ENCODE data around the gene FOXK1. TPM values are rescaled to one million over a fixed set of nuclear protein-coding genes. Genes with fewer than 3 reads are reported as not detected.

The FOXK1 gene
- total RNA-seq, 6 experiments from 2014 or later: 3.8 to 8.4 (median 6.9) TPM

DNA sequence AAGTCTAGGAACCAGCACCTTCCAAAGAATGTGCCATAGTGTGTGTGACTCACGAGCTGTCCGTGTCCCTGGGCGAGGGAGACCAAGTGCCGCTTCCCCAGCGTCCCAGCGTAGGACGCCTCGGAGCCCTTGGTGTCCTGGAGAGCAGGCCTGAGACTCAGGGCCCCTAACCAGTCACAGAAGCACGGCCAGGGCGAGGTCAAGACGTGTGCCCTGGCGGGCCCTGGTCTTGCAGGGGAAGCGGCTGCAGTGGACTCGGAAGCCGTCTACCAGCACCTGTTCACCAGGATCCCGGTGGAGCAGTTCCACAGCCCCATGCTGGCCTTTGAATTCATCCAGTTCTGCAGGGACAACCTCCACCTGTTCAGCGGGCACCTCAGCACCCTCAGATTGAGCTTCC is 103.9 kb downstream of the FOXK1 start:
- no peak overlapping the region for H3K27ac ChIP-seq
- TF ChIP-seq POLR2A (IDR thresholded peaks at IDR 0.05): no peak
- TF ChIP-seq, protein P1, sequence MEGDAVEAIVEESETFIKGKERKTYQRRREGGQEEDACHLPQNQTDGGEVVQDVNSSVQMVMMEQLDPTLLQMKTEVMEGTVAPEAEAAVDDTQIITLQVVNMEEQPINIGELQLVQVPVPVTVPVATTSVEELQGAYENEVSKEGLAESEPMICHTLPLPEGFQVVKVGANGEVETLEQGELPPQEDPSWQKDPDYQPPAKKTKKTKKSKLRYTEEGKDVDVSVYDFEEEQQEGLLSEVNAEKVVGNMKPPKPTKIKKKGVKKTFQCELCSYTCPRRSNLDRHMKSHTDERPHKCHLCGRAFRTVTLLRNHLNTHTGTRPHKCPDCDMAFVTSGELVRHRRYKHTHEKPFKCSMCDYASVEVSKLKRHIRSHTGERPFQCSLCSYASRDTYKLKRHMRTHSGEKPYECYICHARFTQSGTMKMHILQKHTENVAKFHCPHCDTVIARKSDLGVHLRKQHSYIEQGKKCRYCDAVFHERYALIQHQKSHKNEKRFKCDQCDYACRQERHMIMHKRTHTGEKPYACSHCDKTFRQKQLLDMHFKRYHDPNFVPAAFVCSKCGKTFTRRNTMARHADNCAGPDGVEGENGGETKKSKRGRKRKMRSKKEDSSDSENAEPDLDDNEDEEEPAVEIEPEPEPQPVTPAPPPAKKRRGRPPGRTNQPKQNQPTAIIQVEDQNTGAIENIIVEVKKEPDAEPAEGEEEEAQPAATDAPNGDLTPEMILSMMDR (IDR thresholded peaks at IDR 0.05): no peak
- intact Hi-C loops (cut with DNase I): no loop called here
- H3K4me1 ChIP-seq: no peaks in the 10 kb centered on the region
- WGBS (ENCODE audit: insufficient coverage, low coverage, low lambda C conversion rate, missing lambda C conversion rate): 93% methylated on average over 3 of the region's 17 CpGs
- ATAC-seq (no peak), DNase-seq (no peak)
- no peaks in the 10 kb centered on the region for H3K9me3 ChIP-seq
- no peak overlapping the region for H3K4me3 ChIP-seq
- peaks cover 3 to 81% (median 23%) of the 10 kb centered on the region in 4 donors for H3K36me3 ChIP-seq
- no peaks in the 10 kb centered on the region for H3K27me3 ChIP-seq

DNA sequence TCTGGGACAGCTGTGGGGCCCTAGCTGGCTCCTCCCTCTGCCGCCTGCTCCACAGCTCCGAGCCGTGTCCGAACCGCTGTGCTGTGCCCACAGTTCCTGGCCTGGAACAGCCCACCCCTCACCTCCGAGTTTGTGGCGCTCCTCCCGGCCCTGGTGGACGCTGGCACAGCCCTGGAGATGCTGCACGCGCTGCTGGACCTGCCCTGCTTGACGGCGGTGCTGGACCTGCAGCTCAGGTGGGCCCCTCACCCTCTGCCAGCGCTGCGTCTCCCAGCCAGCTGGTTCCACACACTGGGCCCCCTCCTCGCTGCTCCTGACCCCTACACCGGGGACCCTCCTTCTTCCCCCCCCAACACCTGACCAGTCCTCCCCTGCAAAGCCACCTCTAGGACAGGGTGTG is 105.4 kb downstream of the FOXK1 start:
- no peak for DNase-seq
- Histone ChIP-seq H3K36me3 (peaks cover 2 to 70% (median 14%) of the 10 kb centered on the region in 4 donors), H3K4me1 (no peaks in the 10 kb centered on the region), H3K27ac (no peak overlapping the region), H3K27me3 (no peaks in the 10 kb centered on the region), H3K4me3 (no peak overlapping the region), H3K9me3 (no peaks in the 10 kb centered on the region)
- ATAC-seq: no peak
- WGBS (ENCODE audit: insufficient coverage, low coverage, low lambda C conversion rate, missing lambda C conversion rate): no CpG with 5 or more reads among the region's 17 CpGs
- no peak for TF ChIP-seq POLR2A (IDR thresholded peaks at IDR 0.05)
- TF ChIP-seq, protein P1 (IDR thresholded peaks at IDR 0.05): no peak
- intact Hi-C loops (cut with DNase I): no loop called here

DNA sequence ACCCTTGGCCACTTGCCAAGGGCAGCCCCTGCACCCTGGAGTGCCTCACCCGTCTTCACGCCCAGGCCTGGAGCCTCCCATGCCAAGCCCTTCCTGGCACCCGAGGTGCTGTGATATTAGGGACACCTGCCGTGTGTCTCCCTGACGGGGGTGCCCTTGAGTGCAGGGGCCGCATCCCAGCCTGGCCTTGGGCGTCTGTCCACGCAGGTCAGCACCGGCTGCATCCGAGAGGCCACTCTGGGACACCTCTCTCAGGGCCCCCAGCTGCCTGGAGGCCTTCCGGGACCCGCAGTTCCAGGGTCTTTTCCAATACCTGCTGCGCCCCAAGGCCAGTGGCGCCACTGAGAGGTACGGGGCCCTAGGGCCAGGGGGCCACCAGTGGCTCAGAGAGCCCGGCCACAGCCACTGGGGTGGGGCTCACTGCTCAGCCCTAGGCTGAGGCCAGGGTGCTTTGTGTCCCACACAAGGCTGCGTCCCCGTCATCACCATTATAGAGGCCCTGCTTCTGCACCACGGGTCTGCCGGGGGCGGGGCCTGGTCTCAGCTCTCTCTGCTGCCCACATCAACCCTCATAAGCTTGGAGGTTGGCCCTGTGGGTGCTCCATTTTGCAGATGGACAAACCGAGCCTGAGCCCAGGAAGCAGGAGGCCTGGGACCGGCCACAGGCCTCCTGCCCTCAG is 106.0 kb downstream of the FOXK1 start:
- WGBS (ENCODE audit: insufficient coverage, low coverage, low lambda C conversion rate, missing lambda C conversion rate): no CpG with 5 or more reads among the region's 23 CpGs
- no peak for ATAC-seq
- TF ChIP-seq POLR2A (IDR thresholded peaks at IDR 0.05): no peak
- TF ChIP-seq, protein P1 (IDR thresholded peaks at IDR 0.05): no peak
- no peak overlapping the region for H3K27ac ChIP-seq
- H3K27me3 ChIP-seq: no peaks in the 10 kb centered on the region
- no peaks in the 10 kb centered on the region for H3K9me3 ChIP-seq
- no peak for DNase-seq
- no peaks in the 10 kb centered on the region for H3K4me1 ChIP-seq
- no peak overlapping the region for H3K4me3 ChIP-seq
- intact Hi-C loops (cut with DNase I): no loop called here
- peaks cover 2 to 65% (median 14%) of the 10 kb centered on the region in 4 donors for H3K36me3 ChIP-seq

DNA sequence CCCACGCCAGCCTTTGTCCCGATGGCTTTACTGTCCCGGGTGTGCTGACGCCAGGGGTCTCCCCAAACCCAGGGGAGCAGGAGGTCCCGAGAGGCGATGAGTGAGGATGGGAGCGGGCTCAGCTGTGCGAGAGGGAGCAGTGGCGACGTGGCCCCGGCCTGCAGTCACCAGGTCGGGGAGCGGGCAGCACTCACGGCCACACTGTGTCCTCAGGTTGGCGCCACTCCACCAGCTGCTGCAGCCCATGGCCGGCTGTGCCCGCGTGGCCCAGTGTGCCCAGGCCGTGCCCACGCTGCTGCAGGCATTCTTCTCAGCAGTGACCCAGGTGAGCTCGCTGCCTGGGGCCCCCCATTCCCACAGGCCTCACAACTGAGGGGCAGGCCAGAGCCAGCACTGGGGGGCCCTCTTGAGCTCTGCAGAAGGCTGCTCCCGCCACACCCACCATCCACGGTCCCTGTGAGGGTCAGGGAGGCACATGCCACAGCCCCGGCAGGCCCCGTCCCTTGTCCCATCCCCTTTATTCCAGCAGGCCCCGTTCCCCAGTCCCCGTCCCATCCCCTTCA is 106.6 kb downstream of the FOXK1 start:
- 60% methylated on average over 1 of the region's 27 CpGs for WGBS (ENCODE audit: insufficient coverage, low coverage, low lambda C conversion rate, missing lambda C conversion rate)
- TF ChIP-seq, protein P1 (IDR thresholded peaks at IDR 0.05): no peak
- no peak for TF ChIP-seq POLR2A (IDR thresholded peaks at IDR 0.05)
- H3K27me3 ChIP-seq: no peaks in the 10 kb centered on the region
- intact Hi-C loops (cut with DNase I): no loop called here
- H3K4me3 ChIP-seq: no peak overlapping the region
- H3K27ac ChIP-seq: no peak overlapping the region
- ATAC-seq (no peak), DNase-seq (no peak)
- H3K36me3 ChIP-seq: peaks cover 2 to 58% (median 14%) of the 10 kb centered on the region in 4 donors
- H3K9me3 ChIP-seq: no peaks in the 10 kb centered on the region
- H3K4me1 ChIP-seq: no peaks in the 10 kb centered on the region

All from right lobe of liver (tissue), 6 donors.